Stimulated activated CD4-positive, alpha-beta T cell treated with anti-CD3 and anti-CD28 coated beads, TNF-alpha, amount 100 ng/mL, for 1 hour (primary cell): ENCODE results near the gene CDCA4.

ENCODE experiments used
- DNase-seq, 3 donors: peaks; one replicate each; pipeline ENCODE4 v3.0.0-alpha.2; 2020; ENCODE audit warnings: low read depth in 3 of 3, low spot score in 1 of 3

The CDCA4 gene

DNA sequence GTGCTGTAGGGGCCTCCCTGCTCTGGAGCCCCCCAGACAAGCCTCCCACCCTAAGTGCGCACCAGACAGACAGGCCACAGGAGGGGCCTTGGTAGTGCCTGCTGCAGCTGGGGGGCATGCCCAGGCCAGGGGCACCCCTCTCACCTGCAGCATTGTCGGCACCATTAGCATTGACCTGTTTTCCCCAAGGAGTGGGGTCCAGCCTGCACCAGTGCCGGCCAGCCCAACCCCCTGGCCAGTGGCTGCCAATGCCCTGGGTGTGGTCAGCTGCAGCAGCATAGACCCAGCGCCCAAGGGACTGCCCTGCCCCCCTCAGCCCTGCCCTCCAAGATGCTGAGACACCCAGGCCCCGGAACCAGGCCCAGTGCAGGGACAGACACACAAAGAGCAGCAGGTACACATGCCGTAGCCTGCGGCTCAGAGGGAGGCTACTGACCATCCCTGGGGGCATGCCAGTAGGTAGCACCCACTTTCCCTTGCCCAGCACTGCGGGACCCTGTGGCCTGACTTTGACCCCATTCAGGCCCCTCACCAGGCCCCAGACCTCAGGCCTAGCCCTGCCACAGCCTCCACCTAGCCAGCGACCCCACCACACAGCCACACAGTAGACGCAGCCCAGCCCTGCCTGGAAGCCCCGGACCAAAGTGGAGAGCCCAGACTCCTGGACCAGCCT lies 43.7 kb downstream of the CDCA4 start:
- no peak for DNase-seq

DNA sequence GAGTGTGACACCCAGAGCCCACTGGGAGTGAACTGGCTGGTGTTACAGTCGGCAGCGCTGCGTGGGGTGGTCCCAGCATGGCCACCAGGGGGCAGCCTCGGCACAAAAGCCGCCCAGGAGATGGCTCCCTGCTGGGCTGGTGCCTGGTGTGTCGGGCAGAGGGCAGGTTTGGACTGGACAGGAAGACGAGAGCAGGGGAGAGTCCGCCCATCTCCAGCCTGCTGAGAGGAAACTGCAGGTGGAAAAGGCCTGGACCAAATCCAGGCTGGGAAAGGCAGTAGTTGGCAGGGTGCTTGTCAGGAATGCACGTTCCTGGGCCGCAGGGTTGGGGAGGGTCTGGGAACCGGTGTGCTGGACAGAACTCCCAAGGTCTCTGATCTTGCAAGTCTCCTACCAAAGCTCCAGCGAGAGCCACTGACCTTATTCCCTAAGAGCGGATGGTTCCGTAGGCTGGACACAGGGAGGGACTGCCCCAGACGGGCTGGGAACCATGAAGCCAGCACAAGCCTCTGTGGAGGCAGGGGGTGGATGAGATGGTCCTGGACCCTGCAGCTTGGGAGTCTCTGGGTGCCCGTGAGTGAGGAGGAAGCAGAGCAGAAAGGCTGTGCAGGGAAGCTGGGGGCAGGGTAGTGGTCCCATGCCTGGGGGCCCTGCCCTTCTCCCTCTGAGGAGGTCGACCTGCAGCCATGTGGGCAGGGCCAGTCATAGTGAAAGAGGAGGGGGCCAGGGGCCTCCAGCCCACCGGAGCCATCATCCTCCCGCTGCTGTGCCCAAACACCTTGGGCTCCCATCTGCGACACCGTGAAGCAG lies 44.5 kb downstream of the CDCA4 start:
- DNase-seq, result peak; percentile 76 to 88 (median 76)

DNA sequence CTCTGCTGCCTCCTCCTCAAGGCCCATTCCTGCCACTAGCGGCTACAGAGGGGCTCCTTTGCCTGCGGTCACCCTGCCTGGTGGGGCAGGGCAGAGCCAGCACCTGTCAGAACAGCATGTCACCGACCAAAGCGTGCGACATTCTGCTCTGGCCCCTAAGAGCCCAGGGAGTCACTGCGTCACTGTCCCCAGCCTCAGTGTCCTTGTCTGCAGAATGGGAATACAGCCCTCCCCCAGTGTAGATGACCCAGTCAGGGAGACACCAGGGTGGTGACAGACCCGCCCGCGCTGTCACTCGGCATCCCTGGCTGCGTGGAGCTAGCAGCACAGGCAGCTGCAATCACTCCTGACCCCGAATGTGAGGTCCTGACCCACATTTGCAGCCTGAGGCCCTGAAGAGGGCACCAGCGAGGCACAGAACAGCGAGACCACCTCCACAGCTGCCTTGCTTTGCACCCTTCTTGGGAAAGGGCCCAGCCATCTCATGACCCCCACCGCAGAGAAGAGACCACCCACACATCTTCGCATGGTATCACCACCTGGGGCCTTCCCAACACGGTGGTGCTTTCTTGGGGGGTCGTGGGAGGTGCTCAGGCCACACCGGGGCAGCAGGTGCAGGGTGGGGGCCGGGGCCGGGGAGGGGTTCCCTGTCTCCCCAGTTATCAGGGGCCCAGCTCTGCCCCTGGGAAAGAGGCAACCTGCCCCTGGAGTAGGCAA lies 45.2 kb downstream of the CDCA4 start:
- no peak for DNase-seq

DNA sequence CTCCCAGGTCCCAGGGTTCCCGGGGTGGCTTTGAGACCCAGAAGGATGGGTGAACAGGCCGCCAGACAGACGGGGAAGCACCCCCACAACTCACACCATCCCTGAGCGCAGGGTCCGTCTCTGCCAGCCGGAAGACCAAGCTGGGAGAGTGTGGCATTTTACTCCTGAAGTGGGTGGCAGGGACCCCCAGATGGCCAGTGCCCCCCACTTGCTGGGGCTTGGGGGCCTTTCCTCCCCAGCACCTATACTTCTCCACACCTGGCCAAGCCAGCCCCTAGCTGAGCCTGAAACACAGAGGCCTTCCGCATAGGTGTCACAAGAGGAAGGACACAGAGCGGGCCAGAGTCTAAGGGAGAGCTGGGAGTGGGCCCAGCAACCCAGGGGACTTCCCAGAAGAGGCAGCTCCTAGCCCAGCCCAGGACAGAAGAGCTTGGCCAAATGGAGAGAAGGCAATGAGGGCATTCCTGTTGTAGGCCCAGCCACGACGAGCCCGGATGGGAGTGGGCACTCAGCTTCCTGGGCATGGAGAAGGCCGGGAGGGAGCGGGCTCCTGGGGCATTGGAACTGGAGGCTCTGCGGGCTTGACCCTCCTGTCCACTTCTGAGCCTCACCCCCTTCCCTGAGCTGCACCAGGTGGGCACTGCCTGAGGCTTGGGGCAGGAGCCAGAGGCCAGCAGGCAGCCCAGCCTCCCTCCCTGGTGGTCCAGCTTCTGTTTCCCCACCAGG lies 46.1 kb downstream of the CDCA4 start:
- DNase-seq, result no peak

DNA sequence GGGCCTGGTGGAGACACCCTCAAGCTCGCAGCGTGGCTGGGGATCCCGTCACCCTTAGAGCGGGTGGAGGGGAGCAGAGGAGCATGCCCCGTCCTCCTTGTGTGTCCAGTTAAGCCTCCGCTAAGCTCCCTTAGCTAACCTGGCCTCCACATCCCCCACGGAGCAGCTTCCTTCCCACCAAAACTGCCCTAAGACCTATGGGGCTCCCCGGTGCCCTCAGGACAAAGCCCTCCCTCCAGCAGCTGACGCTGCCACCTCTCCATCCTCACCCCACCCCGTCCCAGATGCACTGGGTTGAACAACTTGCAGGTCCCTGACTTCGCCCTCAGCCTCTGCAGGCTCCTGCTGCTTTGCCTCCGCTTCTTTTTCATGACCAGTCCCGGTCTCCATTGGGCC lies 46.7 kb downstream of the CDCA4 start:
- DNase-seq, result no peak

DNA sequence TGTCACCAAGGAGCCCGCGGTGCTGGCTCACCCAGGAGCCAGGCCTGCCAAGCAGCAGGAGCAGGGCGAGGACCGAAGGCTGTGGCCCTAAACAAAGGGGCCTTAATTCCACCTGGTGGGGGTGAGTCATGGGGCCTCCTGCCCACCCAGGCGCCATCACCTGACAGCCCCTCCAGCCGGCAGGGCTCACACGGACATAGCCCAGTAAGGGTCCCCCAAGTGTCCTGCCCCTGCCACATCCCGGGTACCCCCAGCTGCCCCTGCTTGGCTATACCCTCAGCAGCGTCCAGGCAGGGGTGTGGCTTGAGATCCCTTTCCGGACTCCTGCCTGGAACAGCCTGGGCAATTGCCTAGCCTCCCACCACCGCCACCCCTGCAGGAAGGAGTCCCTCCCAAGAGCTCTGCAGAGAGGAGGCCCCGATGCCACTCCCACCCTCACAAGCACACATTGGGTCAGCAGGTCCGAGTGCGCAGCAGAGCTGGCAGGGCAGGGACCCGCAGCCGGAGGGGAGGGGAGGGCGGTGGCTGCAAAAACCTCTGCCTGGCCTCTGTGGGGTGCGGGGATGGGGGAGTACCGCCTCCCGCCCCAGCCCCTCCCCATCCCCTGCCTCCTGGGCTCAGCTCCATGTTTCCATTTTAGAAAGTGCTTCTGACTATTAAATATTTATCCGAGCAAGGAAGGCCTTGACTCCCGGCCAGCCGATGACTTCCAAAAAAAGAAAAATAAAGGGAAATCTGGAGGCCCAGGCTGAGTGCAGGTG lies 47.3 kb downstream of the CDCA4 start:
- no peak for DNase-seq

DNA sequence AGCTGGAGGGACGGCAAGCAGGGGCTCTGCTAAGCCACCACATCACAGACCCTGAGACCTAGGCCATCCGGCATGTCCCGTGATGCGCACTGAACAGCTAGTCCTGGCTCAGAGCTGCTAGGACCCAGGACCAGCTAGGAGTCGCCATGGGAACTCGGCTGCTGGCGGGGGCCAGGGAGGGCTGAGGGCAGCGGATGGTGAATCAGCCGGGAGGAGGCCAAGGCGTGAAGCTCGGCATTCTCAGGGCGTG lies 47.8 kb downstream of the CDCA4 start:
- DNase-seq, result no peak

DNA sequence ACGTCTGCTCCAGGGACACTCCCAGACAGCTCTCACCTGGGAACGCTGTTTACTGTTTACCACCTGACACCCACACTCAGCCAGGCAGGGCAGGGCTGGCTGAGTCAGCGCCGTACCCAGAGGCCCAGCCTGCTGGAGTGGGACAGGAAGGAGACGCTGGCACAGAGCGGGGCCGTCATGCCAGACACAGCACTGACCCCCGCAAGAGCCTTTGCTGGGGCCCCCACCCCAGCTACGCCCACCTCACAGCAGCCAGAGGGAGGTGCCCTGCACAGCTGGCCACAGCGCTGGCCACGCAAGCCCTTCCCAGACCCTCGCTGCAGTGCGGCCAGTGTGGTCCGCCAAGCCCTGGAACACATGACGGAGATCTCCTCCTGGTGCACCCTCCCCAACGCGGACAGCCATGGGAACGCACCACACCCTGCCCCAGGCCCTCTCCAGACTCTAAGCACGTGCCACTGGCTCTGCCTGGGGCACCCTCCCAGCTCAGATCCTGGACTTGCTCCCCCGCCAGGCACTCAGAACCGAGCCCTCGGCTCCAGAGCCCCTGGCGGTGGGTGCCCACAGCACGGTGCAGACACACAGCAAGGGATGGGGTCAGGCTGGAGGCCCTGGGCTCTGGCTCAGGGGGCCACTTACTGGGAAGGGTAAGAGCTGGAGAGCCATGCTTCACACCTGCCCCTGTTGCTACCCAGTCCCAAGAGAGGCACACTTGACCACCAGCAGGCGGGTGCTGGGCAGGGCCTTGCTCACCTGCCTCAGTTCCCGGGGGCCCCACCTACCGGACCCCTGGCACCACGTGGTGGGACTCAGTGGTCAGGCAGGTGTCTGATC lies 48.4 kb downstream of the CDCA4 start:
- DNase-seq, result no peak

DNA sequence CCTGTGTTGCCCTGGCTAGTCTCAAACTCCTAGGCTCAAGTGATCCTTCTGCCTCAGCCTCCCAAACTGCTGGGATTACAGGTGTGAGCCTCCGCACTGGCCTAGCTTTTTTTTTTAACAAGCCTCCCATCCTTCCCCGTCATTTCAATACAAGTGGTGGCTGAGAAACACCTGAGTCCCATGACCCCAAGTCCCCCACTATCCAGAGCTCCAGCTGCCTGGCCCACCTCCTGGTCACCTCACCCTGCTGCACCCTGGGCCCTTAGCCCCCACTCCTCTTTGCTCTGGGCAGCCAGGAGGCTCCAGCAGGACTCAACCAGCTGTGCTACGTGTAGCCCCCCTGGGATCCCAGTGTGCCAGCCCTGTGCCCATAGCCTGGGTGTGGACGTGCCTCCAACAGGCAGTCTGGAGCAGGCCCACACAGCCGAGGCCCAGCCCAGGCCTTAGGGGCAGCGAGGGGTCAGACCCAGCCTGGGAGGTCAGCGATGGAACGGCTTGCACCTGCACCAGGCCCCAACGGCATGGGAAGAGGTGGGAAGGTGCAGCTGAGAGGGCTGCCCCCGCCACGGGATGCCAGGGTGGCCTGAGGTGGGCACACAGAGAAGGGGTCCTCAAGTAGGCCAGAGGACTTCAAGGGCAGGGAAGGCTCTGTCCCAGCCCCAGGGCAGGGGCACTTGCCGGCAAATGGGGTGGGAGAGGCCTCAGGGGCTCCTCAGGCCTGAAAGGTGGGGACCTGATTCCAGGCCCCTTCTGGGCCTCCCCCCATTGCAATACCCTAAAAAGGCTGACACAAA lies 49.2 kb downstream of the CDCA4 start:
- DNase-seq, result no peak

DNA sequence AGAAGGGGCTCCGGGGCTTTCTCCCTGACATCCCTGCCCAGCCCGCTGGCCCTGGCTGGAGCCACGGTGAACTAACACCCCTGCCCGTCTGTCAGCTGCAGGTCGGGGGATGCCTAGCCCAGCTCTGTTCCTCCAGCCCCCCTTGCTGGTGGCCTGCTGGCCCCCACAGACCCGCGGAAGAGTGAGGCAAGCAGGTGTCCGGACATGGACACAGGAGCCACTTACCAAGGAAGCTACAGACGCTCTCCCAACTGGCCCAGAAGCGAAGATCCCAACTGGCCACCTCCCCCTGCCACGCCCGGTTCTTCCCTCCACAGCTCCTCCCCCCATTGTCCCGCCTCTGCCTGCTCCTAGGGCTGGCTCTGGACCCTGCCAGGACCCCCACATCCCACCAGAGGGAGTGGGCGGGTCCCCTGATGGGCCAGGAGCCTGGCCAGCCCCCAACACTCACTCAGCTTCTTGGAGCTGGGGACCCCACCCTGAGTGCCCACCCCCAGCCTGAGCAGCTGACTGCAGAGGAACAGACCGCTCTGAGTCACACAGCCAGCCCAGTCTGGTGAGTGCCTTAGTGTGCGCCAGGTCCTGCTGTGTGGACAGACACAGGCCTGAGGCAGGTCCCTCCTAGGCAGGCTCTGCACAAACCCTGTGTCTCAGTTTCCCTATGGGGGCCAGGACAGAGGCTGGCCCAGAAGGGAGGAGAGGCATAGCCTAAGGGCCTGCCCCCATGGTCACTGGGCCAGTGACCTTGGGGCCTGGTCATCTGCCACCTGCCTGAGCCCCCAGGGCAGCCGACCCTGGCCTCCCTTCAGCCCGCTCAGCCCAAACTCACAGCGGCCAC lies 50.4 kb downstream of the CDCA4 start:
- no peak for DNase-seq

DNA sequence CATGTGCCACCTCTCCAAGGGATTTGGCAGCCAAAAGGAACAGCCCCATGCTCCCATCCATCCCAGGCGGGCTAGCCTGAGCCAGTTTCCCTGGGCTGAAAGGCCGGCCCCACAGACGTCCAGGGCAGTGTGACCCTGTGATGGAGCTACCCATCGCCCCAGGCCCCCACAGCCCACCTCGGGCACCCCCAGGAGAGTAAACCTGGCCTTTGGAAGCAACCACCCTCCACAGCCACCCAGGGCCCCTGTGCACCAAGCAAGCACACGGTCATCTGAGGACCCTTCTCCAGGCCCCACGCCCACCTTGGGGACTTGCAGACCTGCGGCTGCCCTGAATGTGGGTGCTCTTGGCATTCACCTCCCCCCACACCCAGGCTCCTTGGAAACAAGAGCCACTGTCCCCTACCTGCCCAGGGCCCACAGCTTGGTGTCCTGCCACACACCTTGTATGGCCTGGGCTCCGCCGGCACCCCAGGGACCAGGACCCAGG lies 51.1 kb downstream of the CDCA4 start:
- DNase-seq, result no peak

DNA sequence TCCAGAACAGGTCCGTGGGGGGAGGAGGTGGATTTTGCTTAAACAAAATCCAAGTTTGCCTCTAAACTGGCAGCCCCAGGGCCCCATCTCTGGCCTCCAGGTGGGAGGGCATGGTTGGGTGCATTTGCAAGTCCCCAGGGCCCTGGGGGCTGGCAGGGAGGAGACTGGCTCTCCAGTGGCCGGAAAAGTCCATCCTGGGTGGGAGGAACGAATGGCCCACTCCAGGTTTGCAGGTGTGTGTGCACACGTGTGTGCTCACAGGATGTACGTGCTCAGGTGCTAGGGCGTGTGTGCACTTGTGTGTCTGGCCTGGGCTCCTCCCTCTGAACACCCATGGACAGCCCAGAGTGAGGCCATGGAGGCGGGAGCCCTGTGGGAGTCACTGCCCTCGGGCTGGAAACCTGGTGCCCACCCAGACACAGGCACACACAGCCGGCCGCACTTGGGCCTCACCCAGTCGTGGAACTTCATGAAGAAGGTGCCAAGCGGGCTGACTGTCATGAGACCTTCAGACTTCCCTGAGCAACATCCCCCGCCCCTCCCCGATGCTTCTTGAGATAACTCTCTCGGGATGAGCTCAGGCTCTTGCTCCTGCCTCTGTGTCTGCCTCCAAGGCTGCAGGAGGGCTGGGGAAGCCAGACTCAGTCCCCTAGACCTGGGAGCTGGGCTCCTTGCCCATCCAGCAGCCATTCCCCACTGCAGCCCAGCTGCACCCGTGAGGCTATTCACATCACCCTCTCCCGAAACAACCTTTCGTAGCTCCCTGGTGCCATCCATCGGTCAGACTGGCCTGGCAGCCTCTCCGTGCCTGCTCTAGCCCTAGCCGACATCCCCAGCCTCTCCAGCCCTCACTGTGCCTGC lies 52.1 kb downstream of the CDCA4 start:
- DNase-seq, result no peak

DNA sequence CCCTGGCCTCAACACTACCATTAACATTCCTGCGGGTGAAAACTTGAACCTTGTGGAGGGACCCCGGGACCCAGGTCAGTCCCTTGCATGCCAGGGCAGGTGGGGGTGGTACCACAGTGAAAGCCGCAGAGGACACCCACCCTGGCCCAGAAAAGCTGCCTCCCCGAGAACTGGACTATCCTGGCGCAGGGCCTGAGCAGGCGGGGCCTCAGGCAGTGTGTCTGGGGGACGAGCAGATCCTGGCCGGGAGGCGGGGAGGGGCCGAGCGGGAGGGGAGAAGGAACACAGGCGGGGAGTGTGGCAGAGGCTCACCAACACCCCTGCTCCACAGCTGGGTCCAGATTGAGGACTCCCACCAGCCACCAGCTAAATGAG lies 52.7 kb downstream of the CDCA4 start:
- no peak for DNase-seq

DNA sequence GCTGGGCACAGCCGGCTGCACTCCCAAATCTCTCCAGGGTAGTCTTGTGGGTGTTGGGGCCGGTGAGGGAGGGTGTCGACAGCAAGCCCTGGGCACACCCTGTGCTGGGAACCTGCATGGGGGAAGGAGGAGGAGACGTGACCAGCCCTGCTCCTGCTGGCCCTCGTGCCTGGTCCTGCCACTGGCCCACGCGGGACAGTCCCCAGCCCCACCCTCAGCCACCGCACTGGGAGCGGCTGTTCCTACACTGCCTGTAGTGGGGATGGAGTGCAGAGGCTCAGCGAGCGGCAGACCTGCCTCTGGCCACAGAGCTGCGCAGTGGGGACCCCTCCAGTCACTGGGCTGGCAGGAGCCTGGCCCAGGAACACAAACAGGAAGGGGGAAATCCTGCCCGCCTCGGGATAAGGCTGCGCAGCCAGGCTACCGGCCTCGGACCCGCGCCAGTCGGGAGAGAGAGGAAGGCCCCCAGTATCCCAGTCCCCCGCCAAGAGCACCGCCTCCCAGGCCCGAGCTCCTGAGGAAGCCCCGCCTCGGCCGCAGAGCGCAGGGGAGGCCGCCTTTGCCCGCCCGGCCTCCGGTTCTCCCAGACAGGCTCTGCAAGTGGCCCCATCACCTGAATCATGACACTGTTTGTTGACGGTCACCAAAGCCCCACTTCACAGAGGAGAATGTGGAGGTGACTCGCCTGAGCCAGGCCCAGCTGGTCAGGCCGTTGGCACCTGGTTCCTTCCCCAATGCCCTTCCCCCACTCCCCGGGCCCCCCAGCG lies 53.3 kb downstream of the CDCA4 start:
- DNase-seq, result no peak

DNA sequence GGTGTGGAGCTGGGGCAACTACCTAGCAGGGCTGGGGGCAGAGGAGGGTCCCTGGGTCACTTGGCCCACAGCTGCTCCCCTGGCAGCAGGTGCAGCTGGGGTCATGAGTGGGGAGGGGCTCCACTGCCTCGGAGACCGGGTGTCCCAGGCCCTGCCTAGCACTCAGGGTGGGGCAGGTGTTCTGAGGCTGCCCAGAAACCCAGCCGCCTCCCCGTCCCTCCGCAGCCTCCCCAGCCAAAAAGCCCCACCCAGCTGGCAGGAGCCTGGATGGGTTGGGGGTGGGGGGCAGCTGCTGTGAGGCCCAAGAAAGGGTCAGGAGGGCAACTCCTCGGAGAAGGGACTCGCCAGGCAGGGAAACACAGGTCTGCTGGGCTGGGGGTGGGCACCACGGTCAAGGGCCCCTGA lies 53.9 kb downstream of the CDCA4 start:
- no peak for DNase-seq

DNA sequence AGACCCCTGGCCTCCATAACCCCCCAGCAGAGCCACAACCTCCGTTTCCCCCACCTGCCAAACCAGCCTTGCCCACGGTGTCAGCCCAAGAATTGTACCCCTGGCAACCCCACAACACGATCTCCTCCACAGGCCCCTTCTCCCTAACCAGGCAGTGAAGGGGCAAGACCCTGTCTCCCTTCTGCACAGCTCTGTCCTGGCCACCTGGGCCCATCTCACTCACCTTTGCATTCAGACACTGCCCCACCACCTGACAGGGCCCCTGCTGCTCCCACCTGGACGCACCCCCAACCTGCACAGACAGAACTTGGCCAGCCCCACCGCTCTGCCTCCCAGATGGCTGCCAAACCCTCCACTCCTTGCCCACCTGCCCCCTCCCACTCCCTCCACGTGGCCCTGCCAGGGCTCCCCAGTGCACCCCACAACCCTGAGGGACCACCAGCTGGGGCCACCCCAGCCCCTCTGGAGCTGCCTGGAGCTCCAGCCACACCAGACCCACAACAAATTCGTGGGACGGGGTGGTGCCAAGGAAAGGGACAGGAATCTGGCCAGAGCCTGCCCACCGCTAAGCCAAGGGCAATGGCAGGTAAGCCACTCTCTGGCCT lies 54.5 kb downstream of the CDCA4 start:
- DNase-seq, result no peak
